ENCODE data around the gene ZNF436.

Gene ZNF436

GRCh38 chr1:23345920-23346319 lies 23.7 kb downstream of the ZNF436 start:
- Mint-ChIP-seq H3K4me1 (peaks cover 25% of the 10 kb centered on the region), H3K4me3 (peak overlapping the region; percentile 31 to 50 (median 50)), H3K36me3 (ENCODE audit: low read depth) (no peaks in the 10 kb centered on the region), H3K9me3 (no peaks in the 10 kb centered on the region), H3K27ac (peak overlapping the region; percentile 27 to 63 (median 29)), H3K27me3 (ENCODE audit: low read depth) (no peaks in the 10 kb centered on the region)
- TF ChIP-seq CTCF (IDR thresholded peaks at IDR 0.05; ENCODE audit: unreplicated experiment in 3 of 3), result no peak

GRCh38 chr1:23344987-23345472 lies 24.6 kb downstream of the ZNF436 start:
- no peak for TF ChIP-seq CTCF (IDR thresholded peaks at IDR 0.05; ENCODE audit: unreplicated experiment in 3 of 3)
- Mint-ChIP-seq H3K4me3 (peak overlapping the region; percentile 84 to 94 (median 93)), H3K9me3 (no peaks in the 10 kb centered on the region), H3K27me3 (ENCODE audit: low read depth) (no peaks in the 10 kb centered on the region), H3K27ac (peak overlapping the region; percentile 99 to 100 (median 99)), H3K4me1 (peaks cover 33% of the 10 kb centered on the region), H3K36me3 (ENCODE audit: low read depth) (peaks cover 1% of the 10 kb centered on the region)

- Mint-ChIP-seq H3K4me1 (peaks cover 40% of the 10 kb centered on the region), H3K36me3 (ENCODE audit: low read depth) (peaks cover 7% of the 10 kb centered on the region), H3K4me3 (peak within 1 kb of the TSS; percentile 84 to 94 (median 94)), H3K27me3 (ENCODE audit: low read depth) (no peaks in the 10 kb centered on the region), H3K9me3 (no peaks in the 10 kb centered on the region), H3K27ac (peak within 1 kb of the TSS; percentile 99 to 100 (median 99))
- no peak for TF ChIP-seq CTCF (IDR thresholded peaks at IDR 0.05; ENCODE audit: unreplicated experiment in 3 of 3)
Measured at GRCh38 chr1:23344111-23344986, 25.3 kb downstream of the ZNF436 start, which contains the start of gene HNRNPR. Gene HNRNPR (minus strand): TSS chr1:23344284. CDS start chr1:23341008, 3,276 bp downstream.

- H3K9me3 Mint-ChIP-seq, result no peaks in the 10 kb centered on the region
- peak overlapping the region; percentile 84 to 94 (median 94) for H3K4me3 Mint-ChIP-seq
- peak overlapping the region; percentile 83 to 99 (median 99) for H3K27ac Mint-ChIP-seq
- no peaks in the 10 kb centered on the region for H3K27me3 Mint-ChIP-seq (ENCODE audit: low read depth)
- TF ChIP-seq CTCF (IDR thresholded peaks at IDR 0.05; ENCODE audit: unreplicated experiment in 3 of 3), result no peak
- peaks cover 46% of the 10 kb centered on the region for H3K4me1 Mint-ChIP-seq
- peaks cover 12% of the 10 kb centered on the region for H3K36me3 Mint-ChIP-seq (ENCODE audit: low read depth)
Measured at GRCh38 chr1:23343221-23344110, 26.2 kb downstream of the ZNF436 start.

- H3K27ac Mint-ChIP-seq, result peak overlapping the region; percentile 44 to 99 (median 83)
- H3K36me3 Mint-ChIP-seq (ENCODE audit: low read depth), result peaks cover 26% of the 10 kb centered on the region
- H3K4me3 Mint-ChIP-seq, result peak overlapping the region; percentile 84 to 94 (median 94)
- peaks cover 57% of the 10 kb centered on the region for H3K4me1 Mint-ChIP-seq
- H3K27me3 Mint-ChIP-seq (ENCODE audit: low read depth), result no peaks in the 10 kb centered on the region
- no peaks in the 10 kb centered on the region for H3K9me3 Mint-ChIP-seq
- no peak for TF ChIP-seq CTCF (IDR thresholded peaks at IDR 0.05; ENCODE audit: unreplicated experiment in 3 of 3)
Measured at GRCh38 chr1:23341931-23342692, 27.5 kb downstream of the ZNF436 start.
